ENCODE results near the gene TENM3.
"Not testable (repeated sequence)": the region's sequence is repeated elsewhere in the genome, so short reads cannot be mapped to it uniquely, and the experiment has no call there.

Gene TENM3

DNA sequence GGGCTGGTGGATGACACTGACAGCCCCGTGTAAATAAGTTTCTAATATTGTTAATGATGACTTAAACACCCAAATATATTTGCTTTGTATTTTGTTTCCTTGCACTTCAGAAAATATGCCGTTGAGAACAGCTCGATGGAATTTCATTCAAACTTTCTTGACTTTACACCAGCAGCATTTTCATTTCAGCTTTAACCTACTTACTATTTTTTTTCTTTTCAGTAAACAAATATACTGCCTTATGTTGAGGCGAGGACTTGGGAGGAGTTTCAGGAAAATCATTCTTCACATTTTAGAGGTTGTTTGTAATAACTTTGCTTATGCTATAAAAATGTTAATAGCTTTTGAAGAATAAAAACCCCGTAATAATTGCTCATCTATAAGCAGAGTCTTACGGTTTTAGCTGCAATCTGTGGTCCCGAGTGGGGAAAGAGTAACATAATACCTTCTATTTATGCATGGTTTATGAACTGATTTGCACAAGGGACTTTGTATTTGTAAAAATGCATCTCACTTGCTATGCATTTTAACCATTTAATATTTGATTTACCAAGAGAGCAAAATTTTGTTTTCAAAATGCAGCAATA, 14.1 kb upstream of the TENM3 start:
- DNase-seq: no peak

DNA sequence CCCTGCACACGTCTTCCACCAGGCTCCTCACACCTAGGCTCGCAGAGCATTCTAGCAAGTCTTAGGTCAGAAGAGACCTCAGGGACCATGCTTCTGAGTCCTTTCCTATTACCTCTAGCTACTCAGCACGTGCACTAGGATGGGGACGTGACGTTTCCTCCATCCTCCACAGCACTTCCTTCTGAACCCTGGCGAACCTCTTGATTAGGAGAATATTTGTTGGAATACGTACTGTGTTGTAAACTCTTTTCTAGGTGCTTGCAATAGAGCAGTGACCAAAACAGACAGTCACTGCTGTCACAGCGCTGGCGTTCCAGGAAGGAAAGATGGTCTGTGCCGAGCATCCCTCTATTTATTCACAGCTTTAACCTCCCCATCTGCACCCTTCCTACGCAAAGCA, 12.9 kb upstream of the TENM3 start:
- DNase-seq: no peak

DNA sequence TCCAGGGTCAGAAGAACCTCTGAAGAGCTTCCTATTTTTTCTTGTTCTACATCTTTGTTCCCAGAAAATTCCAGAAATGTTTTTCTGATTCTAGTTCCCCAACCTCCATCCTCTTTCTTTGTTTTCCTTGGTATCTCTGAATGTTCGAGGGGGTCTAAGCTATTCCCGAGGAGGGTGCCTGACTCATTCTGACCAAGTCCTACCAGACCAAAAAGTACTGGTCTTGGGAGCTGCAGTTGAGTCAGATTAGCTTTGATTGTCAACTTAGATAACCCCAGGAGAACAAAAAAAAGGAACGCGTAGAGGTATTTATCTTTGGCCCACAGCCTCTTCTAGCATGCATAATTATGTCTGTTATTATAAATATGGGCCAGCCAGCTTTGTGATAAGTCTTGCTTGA, 12.1 kb upstream of the TENM3 start:
- no peak for DNase-seq

DNA sequence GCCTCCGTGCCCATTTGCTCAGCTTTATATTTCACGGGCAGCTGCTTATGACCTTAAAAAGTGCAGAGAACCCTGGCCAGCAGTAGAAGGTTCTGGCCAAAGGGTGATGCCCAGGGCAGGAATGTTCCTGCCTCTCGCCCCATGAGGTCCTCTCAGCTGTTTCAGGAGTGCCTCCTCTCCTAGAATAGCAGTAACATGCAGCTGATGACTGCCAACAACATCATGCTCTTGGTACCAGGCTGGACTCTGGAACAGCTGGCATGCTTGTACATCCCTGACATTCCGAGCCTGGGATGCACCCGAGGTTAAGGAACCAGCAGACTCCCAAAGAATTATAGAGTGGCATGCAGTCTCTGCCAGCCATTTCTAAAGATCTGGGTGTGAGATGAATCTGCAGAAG, 11.7 kb upstream of the TENM3 start:
- DNase-seq: no peak

DNA sequence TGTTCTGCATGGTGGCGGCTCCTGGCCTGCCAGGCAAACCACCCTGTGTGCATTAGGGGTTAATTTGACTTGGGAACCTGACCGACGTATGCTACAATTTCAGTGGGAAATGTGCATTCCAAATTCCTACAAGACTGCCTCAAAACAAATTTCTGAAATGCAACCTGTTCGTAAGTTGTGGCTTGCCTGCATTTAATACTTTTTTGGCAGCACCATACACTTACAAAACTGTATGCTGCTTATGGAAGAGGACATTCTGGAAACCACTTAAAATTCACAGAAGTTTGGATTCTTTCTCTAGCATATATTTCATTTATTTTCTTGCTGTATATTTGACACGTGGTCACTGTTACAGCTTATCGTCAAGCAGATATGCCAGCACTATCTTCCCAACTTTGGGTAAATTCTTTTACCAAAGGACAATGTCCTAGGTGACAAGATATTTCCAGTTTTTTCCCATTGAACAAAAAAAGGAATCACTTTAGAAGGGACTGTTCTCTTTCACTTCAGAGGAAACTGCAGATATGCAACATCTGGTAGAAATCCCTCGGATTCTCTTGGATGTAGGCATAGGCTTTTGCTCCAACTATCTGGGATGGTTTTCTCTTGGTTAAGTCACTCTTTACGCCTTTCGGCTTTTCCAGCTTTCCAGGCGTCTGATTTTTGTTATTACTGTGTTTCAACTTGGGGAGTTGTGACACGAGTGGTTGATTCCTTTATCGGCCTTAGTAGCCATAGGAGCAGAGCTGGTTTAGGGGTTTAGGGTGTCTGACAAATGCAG, 9.7 kb upstream of the TENM3 start:
- no peak for DNase-seq

DNA sequence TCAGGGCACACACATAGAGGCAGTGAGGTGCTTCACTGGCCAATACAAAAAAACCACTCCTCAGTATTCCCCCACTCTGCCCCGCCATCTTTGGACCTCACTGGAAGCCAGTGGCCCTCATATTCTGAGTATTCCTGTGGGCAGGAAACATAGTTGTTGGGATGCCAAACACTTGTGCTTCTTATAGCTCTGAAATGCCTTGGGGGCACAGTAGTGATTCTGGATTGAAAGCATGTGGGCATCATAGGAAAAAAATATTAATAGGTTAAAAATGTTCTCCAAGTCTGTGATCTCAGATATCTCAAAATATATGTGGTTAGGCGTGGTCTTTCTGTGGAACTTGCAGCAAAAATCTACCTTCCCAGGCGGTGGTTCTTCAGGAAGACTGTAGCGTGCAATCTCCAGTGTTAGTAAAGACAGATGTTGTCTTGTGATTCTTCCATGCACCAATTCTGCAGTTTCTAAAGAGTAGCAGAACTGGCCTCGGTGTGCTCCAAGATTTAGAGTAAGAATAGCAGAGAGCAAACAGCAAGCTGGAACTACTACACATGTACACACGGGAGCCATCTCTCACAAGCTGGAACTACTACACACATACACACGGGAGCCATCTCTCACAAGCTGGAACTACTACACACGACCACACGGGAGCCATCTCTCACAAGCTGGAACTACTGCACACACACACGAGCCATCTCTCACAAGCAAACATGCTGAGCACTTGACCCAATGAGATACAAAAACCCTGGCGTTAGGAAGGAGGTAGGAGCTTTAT, 8.0 kb upstream of the TENM3 start:
- DNase-seq: no peak

DNA sequence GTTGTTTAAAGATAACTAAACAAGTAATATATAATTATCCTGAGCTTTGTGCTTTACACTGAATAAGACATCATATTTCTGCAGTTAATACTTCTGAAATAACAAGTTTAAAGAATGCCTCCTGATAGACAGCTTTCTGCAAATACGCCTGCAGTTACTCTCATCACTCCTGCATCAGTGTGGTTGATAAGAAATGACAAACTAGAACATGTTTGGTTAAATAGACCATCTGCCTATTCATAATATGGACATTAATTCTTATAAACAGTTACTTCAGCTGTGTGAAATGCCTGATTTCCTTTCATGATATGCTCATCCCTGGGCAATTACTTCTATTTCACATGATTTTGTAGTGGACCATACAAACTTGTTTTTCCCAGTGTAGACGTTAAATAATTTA, 7.0 kb upstream of the TENM3 start:
- no peak for DNase-seq

DNA sequence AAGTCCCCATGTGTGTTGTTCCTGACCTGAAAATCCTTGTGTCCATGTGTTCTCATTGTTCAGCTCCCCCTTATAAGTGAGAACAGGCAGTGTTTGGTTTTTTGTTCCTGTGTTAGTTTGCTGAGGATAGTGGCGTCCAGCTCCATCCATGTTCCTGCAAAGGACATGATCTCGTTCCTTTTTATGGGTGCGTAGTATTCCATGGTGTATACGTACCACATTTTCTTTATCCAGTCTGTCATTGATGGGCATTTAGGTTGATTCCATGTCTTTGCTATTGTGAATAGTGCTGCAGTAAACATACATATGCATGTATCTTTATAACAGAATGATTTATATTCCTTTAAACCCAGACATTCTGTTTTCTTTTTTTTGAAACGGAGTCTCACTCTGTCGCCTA, 6.2 kb upstream of the TENM3 start:
- not testable (repeated sequence) for DNase-seq

DNA sequence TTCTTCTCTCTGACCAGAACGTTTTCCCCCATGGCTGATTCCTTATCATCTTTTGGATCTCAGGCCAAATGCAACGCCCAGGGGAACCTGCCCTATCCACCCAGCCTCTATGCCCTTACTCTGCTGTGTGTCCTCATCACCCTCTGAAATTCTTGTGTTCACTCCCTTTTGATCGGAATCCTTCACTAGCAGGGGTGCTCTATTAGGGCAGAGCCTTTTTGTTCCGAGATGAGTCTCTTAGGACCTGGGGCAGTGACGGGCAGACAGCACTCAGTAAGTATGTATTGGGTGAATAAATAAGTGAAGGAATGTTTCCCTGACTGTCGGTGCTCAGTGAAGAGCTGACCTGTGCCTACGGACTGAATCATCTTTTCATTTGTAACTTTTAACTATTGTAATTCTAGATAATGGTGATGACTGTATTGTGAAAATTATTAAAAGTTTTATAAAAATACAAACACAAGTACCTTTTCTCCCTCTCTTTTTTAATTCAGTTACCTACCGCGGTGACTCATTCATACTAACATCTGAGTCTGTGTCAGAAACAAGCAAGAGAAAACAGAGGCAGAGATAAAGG, 4.8 kb upstream of the TENM3 start:
- DNase-seq: no peak

DNA sequence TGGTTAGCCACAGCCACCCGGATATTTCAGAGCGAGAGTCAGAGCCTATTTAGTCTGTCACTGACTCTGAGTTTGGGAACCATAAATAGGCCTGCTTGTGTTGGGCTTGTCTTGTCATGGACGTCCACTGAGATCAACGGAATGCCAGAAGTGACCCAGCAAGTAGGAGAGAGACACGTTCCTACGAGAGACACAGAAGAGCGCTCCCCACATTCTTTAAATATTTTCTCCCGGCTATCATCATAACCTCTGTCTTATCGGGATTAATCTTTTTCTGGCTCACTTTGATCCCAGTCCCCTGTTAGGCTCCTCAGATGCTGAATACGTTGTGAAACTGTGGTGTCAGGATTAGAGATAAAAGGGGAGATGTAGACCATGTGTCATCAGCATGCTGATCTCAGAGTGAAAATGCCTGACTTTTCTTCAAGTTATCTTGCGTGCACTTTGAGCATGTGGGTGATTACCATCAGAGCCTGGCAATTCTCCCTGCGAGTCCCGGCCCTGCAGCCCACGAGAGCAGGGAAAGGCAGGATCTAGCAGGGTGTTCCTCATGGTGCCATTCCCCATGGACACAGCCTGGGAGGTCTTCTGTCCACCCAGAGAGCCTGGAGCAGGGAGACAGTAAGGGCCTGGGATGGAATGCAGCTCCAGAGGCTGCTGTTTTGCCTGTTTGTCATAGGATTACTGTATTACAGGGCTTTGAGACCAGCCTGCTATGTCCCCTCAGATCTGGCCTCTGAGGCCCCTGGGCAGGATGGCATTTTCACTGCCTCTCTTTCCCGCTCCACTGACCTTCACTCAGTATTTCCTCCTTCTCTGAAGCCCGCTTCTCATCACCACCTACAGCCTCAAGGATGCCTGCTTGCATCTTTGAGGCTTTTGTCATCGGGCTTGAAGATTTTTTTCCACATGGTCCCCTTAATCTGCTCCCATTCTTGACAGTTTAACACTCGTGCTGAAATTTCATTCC, 2.8 kb upstream of the TENM3 start:
- no peak for DNase-seq

DNA sequence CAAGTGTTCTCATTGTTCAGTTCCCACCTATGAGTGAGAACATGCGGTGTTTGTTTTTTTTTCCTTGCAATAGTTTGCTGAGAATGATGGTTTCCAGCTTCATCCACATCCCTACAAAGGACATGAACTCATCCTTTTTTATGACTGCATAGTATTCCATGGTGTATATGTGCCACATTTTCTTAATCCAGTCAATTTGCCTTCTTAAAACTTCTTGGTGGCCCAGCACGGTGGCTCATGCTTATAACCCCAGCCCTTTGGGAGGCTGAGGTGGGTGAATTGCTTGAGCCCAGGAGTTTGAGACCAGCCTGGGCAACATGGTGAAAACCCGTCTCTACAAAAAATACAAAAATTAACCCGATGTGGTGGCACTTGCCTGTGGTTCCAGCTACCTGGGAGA, 942 bp upstream of the TENM3 start:
- not testable (repeated sequence) for DNase-seq

DNA sequence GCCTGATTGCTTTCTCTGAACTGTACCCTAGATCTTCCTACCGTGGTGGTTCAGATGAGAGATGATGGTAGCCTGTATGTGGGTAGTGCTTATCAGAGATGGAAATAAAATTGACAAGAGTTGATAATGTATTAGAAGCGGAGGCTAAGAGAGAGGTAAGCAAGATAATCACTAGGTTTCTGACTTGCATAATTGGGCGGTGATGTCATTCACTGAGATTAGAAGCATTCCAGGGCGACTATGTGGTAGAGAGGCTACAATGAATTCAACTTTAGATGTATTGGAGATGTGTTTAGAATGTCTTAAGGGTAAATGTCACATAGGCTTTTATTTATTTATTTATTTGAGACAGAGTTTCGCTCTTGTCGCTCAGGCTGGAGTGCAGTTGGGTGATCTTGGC, 415 bp upstream of the TENM3 start:
- no peak for DNase-seq

DNA sequence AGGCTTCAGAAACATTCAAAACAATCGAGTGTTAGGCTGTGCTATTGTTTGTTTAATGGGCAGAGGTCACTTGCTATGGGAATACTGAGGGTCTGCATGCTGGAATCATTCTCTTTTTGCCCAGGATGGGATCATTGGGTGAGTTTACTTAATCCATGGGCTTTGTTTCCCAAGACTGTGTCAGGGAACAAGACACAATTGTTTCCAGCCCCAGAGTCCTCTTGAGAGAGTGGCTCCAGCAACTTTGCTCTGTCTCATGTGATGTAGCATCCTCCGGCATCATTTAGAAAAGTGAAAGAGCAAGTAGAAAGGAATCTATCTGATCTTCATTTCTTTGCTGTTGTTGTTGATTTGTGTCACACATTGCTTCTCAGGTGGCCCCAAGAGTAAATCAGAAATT, 1.8 kb downstream of the TENM3 start:
- no peak for DNase-seq

DNA sequence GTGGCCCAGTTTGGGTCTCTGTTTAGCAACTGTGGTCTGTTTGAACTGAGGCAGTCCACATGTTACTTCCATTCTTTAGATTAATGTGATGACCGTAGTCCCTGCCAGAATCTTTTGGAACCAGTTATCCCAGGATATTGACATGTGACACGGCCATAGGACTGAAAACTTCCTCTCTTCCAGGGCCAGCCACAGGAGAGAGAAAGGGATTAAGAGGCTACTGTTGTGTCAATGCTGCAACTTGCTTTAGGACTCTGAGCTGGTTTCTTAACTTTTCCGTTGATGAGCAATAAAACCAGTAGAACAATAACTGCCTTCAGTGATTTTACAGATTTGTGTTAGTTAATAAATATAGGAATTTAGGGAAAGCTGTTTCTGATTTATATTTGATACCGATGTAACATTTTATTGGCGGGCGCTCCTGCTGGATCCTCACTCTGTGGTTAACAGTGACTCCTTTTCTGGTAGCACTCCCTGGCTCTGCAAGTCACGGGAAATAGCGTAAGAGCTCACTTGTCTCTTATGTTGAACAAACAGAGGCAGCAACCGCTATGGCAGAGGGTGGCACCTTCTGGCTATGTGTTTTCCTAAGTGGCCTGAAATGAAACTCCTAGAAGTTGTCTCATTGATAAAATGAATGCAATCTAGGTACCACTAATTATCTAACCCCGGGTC, 2.5 kb downstream of the TENM3 start:
- DNase-seq: no peak

DNA sequence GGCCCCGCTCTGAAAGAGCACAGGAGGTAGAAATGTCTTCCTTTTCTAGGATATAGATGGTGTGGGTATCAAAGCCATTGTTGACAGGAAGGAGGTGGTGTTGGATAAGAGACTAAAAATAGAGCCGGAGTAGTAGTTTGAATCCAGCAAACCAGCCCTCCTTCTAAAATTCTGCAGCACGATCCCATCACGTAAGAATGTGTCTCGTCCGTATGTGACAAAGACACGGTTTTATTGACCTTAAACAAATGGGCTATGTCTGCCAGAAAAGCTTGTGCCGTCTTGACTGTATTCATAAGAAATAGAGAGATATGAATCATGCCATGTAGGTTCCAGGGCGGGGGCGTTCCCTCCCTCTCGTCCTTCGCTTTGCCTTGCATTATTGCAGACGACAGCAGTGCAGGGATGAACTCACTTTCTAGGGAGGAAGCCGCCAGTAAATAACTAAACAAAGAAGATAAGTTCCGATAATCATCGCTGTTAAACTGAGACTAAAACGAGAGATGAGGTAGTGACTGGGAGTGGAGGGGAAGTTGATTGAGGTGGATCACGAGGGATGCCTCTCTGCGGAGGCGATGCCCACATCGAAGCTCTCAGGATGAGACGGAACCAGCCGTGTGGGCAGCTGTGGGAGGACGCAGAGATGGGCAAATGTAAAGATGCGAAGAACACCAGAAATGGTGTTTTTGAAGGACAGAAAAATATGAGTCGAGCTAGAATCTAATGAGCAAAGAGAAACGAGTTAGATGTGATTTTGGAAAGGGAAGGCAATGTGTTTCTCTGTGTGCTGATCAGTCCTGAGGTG, 3.4 kb downstream of the TENM3 start:
- no peak for DNase-seq

DNA sequence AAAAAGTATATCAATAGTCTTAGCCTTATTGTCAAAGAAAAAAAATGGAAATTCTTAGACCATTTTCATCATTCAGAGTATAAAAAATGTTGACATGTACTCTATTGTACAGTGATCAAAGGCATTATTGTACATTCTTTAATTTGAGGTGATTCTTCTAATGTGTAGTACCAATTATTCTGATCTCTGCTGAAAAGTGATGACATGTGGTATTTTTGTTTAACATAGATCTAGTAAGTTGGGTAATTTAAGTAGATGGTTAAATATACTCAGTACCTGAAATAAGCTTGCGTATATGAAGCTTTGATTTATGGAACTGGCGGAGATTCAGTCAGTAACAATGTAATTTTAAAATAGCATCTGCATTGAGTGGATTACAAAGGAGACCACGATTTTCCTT, 5.1 kb downstream of the TENM3 start:
- DNase-seq: no peak

DNA sequence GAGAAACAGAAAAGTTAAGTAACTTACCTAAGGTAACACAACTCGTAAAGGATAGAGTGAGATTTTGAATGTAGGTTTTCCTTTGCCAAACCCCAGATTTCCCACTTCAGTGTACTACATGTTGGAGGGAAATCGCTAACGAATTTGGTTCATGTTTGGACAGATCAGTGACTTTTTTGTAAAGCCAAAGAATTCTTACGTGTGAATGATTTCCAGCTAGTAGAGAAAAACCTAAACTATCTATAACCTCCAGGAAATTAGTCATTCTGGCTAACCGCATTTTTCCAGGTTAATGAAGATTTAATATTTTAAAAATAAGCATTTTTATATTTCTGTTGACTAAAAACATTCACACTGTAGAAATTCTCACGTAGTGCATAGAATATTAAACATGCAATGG, 7.2 kb downstream of the TENM3 start:
- no peak for DNase-seq

DNA sequence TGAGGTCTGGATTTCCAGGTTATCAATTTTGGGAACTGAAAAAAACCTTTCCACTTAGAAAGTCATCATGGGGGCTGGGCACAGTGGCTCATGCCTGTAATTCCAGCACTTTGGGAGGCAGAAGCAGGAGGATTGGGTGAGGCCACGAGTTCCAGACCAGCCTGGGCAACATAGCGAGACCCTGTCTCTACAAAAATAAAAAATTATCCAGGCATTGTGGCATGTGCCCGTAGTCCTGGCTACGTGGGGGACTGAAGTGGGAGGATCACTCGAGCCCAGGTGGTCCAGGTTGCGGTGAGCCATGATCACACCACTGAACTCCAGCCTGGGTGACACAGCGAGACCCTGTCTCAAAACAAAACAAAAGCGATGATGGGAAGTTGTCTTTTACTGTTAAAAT, 7.9 kb downstream of the TENM3 start:
- DNase-seq: no peak

DNA sequence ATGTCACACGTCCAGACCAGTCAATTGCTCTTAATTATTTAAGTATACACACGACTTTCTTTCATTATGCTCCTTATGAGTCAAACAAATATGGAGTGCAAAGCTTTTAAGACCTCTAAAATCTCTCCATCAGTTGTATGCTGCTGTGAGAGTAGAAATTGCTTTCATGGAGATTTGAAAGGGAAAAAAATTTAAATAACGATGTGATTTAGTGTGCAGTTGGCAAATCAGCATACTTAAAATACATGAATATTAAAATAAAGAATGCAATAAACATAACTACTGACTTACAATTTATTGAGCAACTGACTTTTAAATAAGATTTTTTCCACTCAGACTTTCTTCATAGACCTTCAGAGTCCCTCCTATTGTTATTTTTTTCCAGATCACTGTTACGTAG, 9.0 kb downstream of the TENM3 start:
- no peak for DNase-seq

DNA sequence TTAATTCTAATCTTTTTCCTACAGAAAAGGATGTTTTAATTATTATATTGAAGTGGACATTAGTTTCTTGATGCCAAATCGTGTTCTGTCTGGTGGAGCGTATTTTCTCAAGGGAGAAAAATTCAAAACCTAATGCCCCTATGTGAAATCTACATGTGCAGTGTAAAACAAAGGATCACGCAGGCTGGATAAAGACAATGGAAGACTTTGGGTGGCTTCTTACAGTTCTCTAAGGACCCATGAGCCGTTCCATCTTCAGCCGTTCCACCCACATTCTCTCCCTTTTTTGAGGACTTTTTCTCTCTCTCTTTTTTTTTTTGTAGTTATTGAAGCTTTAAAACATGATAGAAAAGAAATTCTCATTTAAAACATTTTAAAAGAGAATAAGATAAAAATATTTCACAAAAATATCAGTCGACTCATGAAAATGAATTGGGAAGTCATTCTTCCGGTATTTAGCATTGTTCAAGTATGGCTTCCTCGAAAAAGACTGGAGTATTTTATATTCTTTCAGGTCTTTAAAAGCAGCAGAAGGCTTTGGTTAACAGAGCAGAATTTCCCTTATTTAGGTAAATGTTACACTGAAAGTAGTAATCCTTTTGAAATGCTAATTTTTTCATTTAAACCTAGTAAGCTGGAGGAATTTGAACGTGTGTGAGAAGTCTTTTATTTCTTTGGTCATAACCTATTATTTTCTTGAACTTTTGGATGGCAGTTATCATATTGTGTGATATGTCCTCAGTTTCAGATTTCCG, 11.0 kb downstream of the TENM3 start:
- no peak for DNase-seq

Data from CD4-positive, alpha-beta T cell treated with Interleukin-4 for 1 hour (primary cell).